Measurements from ENCODE around the gene RNF212B. TPM values are rescaled to one million over a fixed set of nuclear protein-coding genes. Genes with fewer than 3 reads are reported as not detected.

RNF212B gene
- total RNA-seq, 1 donor from 2014 or later, result 0.20 TPM

- peak; percentile 100 for DNase-seq (ENCODE audit: low spot score)
Measured at GRCh38 chr14:23320584-23321571, 83.1 kb downstream of the RNF212B start, which contains the start of gene PABPN1. PABPN1 (plus strand) TSS chr14:23321457; CDS start chr14:23321470, 13 bp downstream.

- DNase-seq (ENCODE audit: low spot score), result no peak
Measured at GRCh38 chr14:23321572-23322547, 84.1 kb downstream of the RNF212B start.

Other genes starting within 250 kb of the RNF212B start
- gene C14orf93, start 227.8 kb upstream of the RNF212B start, total RNA-seq, result 13.9 TPM
- gene PSMB5, start 203.0 kb upstream of the RNF212B start, total RNA-seq, result 103 TPM
- gene PSMB11, start 195.7 kb upstream of the RNF212B start, total RNA-seq, result not detected
- 22.1 TPM for gene CDH24, start 180.4 kb upstream of the RNF212B start, total RNA-seq
- 196 TPM for gene ACIN1, start 142.8 kb upstream of the RNF212B start, total RNA-seq
- gene C14orf119, start 142.4 kb upstream of the RNF212B start, total RNA-seq, result 46.1 TPM
- gene CIROP, start 132.9 kb upstream of the RNF212B start, total RNA-seq, result not detected
- 0.20 TPM for gene CEBPE, start 118.7 kb upstream of the RNF212B start, total RNA-seq
- gene SLC7A8, start 54.3 kb upstream of the RNF212B start, total RNA-seq, result 98.5 TPM
- 26.0 TPM for gene HOMEZ, start 48.2 kb downstream of the RNF212B start, total RNA-seq
- gene PPP1R3E, start 64.9 kb downstream of the RNF212B start, total RNA-seq, result 24.4 TPM
- 54.2 TPM for gene BCL2L2, start 68.9 kb downstream of the RNF212B start, total RNA-seq
- gene PABPN1, start 83.5 kb downstream of the RNF212B start, total RNA-seq, result 186 TPM
- gene SLC22A17, start 115.0 kb downstream of the RNF212B start, total RNA-seq, result 64.3 TPM
- 10.8 TPM for gene EFS, start 127.2 kb downstream of the RNF212B start, total RNA-seq
- gene IL25, start 134.9 kb downstream of the RNF212B start, total RNA-seq, result not detected
- 2.2 TPM for gene CMTM5, start 139.1 kb downstream of the RNF212B start, total RNA-seq
- not detected for gene MYH6, start 170.3 kb downstream of the RNF212B start, total RNA-seq
- 0.12 TPM for gene MYH7, start 197.7 kb downstream of the RNF212B start, total RNA-seq
- 22.9 TPM for gene NGDN, start 231.8 kb downstream of the RNF212B start, total RNA-seq